Gastroesophageal sphincter (tissue), 3 donors: ENCODE measurements around the gene OR2A5.

Source experiments
- POLR2A ChIP-seq, 2 donors: fragments of 450-650 bp; IDR thresholded peaks; one replicate each; pipeline ENCODE4 v1.6.1; 2017; ENCODE audit warnings: antibody characterized with exemption in 2 of 2, mild to moderate bottlenecking in 2 of 2, moderate library complexity in 1 of 2
- TF ChIP-seq, protein P1 (sequence below), 4 experiments: fragments of 200-600 bp in 2 of 4; fragments of 450-650 bp in 2 of 4; sonication (generic) in 1 of 4; IDR thresholded peaks; one replicate each; pipeline ENCODE4 v1.5.1; 2017 to 2019; ENCODE audit warnings: antibody characterized with exemption in 4 of 4, mild to moderate bottlenecking in 2 of 4, moderate library complexity in 2 of 4

DNA sequence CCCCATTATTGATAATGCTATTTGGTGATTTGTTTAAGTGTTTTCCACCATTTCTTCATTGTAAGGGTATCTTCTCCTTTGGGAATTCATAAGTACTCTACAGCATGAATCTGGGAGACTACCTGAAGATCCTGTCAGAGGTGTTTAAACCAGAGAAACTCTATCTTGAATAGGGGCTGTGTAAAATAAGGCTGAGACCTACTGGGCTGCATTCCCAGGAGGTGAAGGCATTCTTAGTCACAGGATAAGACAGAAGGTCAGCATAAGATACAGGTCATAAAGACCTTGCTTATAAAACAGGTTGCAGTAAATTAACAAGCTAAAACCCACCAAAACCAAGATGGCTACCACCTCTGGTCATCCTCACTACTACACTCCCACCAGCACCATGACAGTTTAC lies 13.4 kb upstream of the OR2A5 start:
- TF ChIP-seq, protein P1, sequence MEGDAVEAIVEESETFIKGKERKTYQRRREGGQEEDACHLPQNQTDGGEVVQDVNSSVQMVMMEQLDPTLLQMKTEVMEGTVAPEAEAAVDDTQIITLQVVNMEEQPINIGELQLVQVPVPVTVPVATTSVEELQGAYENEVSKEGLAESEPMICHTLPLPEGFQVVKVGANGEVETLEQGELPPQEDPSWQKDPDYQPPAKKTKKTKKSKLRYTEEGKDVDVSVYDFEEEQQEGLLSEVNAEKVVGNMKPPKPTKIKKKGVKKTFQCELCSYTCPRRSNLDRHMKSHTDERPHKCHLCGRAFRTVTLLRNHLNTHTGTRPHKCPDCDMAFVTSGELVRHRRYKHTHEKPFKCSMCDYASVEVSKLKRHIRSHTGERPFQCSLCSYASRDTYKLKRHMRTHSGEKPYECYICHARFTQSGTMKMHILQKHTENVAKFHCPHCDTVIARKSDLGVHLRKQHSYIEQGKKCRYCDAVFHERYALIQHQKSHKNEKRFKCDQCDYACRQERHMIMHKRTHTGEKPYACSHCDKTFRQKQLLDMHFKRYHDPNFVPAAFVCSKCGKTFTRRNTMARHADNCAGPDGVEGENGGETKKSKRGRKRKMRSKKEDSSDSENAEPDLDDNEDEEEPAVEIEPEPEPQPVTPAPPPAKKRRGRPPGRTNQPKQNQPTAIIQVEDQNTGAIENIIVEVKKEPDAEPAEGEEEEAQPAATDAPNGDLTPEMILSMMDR (IDR thresholded peaks at IDR 0.05): no peak
- TF ChIP-seq POLR2A (IDR thresholded peaks at IDR 0.05): no peak
